NB4 (cell line): ENCODE results near the gene RBBP5.

ENCODE experiments used
- CTCF ChIP-seq: IDR thresholded peaks from one replicate; pipeline ENCODE4 v1.5.1; 2012; ENCODE audit warnings: low read depth, low read length
- MAX ChIP-seq: IDR thresholded peaks from 2 replicates; pipeline ENCODE4 v1.6.1; 2011; ENCODE audit warnings: low read depth, low read length
- MYC ChIP-seq: IDR thresholded peaks from 2 replicates; pipeline ENCODE4 v1.6.1; 2011; ENCODE audit warnings: low read depth, low read length
- POLR2A ChIP-seq: IDR thresholded peaks from 2 replicates; pipeline ENCODE4 v1.6.1; 2011; ENCODE audit warnings: mild to moderate bottlenecking; ENCODE audit not compliant: insufficient read length; ENCODE audit errors: extremely low read depth

- no peak for TF ChIP-seq CTCF
- TF ChIP-seq POLR2A: no peak
- no peak for TF ChIP-seq MAX
- no peak for TF ChIP-seq MYC
Observed at GRCh38 chr1:205091043-205091740, 30.6 kb downstream of the RBBP5 start.
